Colon (tissue), 2 donors: Measurements from ENCODE around the gene SLC24A1.
"Not testable (repeated sequence)": the region's sequence is repeated elsewhere in the genome, so short reads cannot be mapped to it uniquely, and the experiment has no call there.

Source experiments
- FAIRE-seq: peaks from 2 replicates; lab custom pipeline; 2012; peaks lifted over from hg19 to GRCh38; lab: Jason Lieb, UNC
- donor health status: control.
- donor health status: control.

The SLC24A1 gene

GRCh38 chr15:65621638-65622037 lies at the start of gene SLC24A1:
Gene SLC24A1, plus strand, starts transcription at chr15:65621938. Its CDS starts 2,143 bp downstream, at chr15:65624081.
- no peak for FAIRE-seq

- FAIRE-seq = no peak
Measured at GRCh38 chr15:65571971-65572370, 49.8 kb upstream of the SLC24A1 start.

GRCh38 chr15:65576664-65577063 lies 45.1 kb upstream of the SLC24A1 start:
- FAIRE-seq = no peak

- FAIRE-seq = no peak
Measured at GRCh38 chr15:65577129-65577996, 44.4 kb upstream of the SLC24A1 start.

GRCh38 chr15:65578904-65579728 lies 42.6 kb upstream of the SLC24A1 start:
- no peak for FAIRE-seq

- no peak for FAIRE-seq
Measured at GRCh38 chr15:65579762-65580161, 42.0 kb upstream of the SLC24A1 start.

- FAIRE-seq = no peak
Measured at GRCh38 chr15:65580287-65580686, 41.5 kb upstream of the SLC24A1 start.

- FAIRE-seq = no peak
Measured at GRCh38 chr15:65583701-65584100, 38.0 kb upstream of the SLC24A1 start.

GRCh38 chr15:65584241-65584640 lies 37.5 kb upstream of the SLC24A1 start:
- no peak for FAIRE-seq

GRCh38 chr15:65587094-65587493 lies 34.6 kb upstream of the SLC24A1 start:
- FAIRE-seq = no peak

- FAIRE-seq = no peak
Measured at GRCh38 chr15:65595960-65596359, 25.8 kb upstream of the SLC24A1 start.

GRCh38 chr15:65598468-65598867 lies 23.3 kb upstream of the SLC24A1 start:
- no peak for FAIRE-seq

GRCh38 chr15:65599677-65600076 lies 22.1 kb upstream of the SLC24A1 start:
- no peak for FAIRE-seq

GRCh38 chr15:65603134-65603533 lies 18.6 kb upstream of the SLC24A1 start:
- no peak for FAIRE-seq

- FAIRE-seq = no peak
Measured at GRCh38 chr15:65603559-65603958, 18.2 kb upstream of the SLC24A1 start.

GRCh38 chr15:65610871-65611718 lies 10.6 kb upstream of the SLC24A1 start, which contains the start of gene INTS14:
Gene INTS14, minus strand, starts transcription at chr15:65611131. Its CDS starts 3,751 bp downstream, at chr15:65607380.
- no peak for FAIRE-seq

GRCh38 chr15:65611888-65612615 lies 9.7 kb upstream of the SLC24A1 start:
- no peak for FAIRE-seq

GRCh38 chr15:65612616-65612946 lies 9.2 kb upstream of the SLC24A1 start:
- FAIRE-seq = no peak

- FAIRE-seq = no peak
Measured at GRCh38 chr15:65612949-65613744, 8.6 kb upstream of the SLC24A1 start.

GRCh38 chr15:65615887-65616286 lies 5.9 kb upstream of the SLC24A1 start:
- FAIRE-seq = not testable (repeated sequence)
